Upper lobe of right lung (tissue), 1 donor: ENCODE data around the gene PRCD. TPM values are rescaled to one million over a fixed set of nuclear protein-coding genes. Genes with fewer than 3 reads are reported as not detected.
"Not testable (repeated sequence)": the region's sequence is repeated elsewhere in the genome, so short reads cannot be mapped to it uniquely, and the experiment has no call there.

Experiments used
- ATAC-seq: fragments of 200-7000 bp; cut with Tn5 transposase; one replicate; pipeline ENCODE4 v1.9.1; 2020; ENCODE audit warnings: mild to moderate bottlenecking, moderate library complexity
- DNase-seq: peaks from one replicate; pipeline ENCODE4 v3.0.0-alpha.2; 2020
- H3K27ac ChIP-seq: fragments of 200-600 bp; one replicate; pipeline ENCODE4 v1.8.0; 2022
- H3K27me3 ChIP-seq: fragments of 200-600 bp; one replicate; pipeline ENCODE4 v1.8.0; 2022; ENCODE audit warnings: mild to moderate bottlenecking
- H3K36me3 ChIP-seq: fragments of 200-600 bp; one replicate; pipeline ENCODE4 v1.8.0; 2022
- H3K4me1 ChIP-seq: fragments of 200-600 bp; one replicate; pipeline ENCODE4 v1.8.0; 2022
- H3K4me3 ChIP-seq: fragments of 200-600 bp; one replicate; pipeline ENCODE4 v1.8.0; 2022; ENCODE audit warnings: mild to moderate bottlenecking
- H3K9me3 ChIP-seq: fragments of 200-600 bp; one replicate; pipeline ENCODE4 v1.8.0; 2022
- CTCF ChIP-seq: fragments of 200-600 bp; IDR thresholded peaks from one replicate; pipeline ENCODE4 v1.8.0; 2022; ENCODE audit warnings: antibody characterized with exemption
- intact Hi-C: fragments of 100-400 bp; cut with DNase I; formaldehyde crosslinking; loops from one replicate; pipeline ENCODE4 v1.11.0; 2022
- total RNA-seq: library from RNA; stranded (reverse); fragmentation: NEBNext Ultra II Directional; extraction: Animal tissue kit (Norgen Biotek cat#: 25700); gene quantifications from one replicate; pipeline ENCODE4 v1.2.1, GENCODE V29; 2021
- donor health status: DM: no; HTN: yes; CAD: no; lungs with severe emphysema.

The PRCD gene
- total RNA-seq, 1 donor from 2014 or later: 7.7 TPM

- DNase-seq (peak; percentile 84), ATAC-seq (peak; percentile 85)
Observed at GRCh38 chr17:76515274-76515949, 24.4 kb upstream of the PRCD start.

GRCh38 chr17:76517638-76518038 lies 22.2 kb upstream of the PRCD start:
- Histone ChIP-seq H3K9me3 (no peaks in the 10 kb centered on the region), H3K4me3 (no peak overlapping the region), H3K27me3 (no peaks in the 10 kb centered on the region), H3K27ac (no peak overlapping the region), H3K36me3 (no peaks in the 10 kb centered on the region), H3K4me1 (peaks cover 5% of the 10 kb centered on the region)
- ATAC-seq: no peak
- no peak for TF ChIP-seq CTCF
- intact Hi-C loops: no loop called here
- DNase-seq: no peak

More at GRCh38 chr17:76515274-76515949, 24.4 kb upstream of the PRCD start:
- H3K27ac ChIP-seq: peak overlapping the region; percentile 80
- H3K4me3 ChIP-seq: peak overlapping the region; percentile 19
- no peaks in the 10 kb centered on the region for H3K36me3 ChIP-seq
- H3K4me1 ChIP-seq: peaks cover 16% of the 10 kb centered on the region
- no peak for TF ChIP-seq CTCF
- H3K9me3 ChIP-seq: no peaks in the 10 kb centered on the region
- intact Hi-C loops: no loop called here
- no peaks in the 10 kb centered on the region for H3K27me3 ChIP-seq

- Histone ChIP-seq H3K27ac (no peak overlapping the region), H3K27me3 (no peaks in the 10 kb centered on the region), H3K36me3 (no peaks in the 10 kb centered on the region), H3K4me1 (peaks cover 9% of the 10 kb centered on the region), H3K4me3 (no peak overlapping the region), H3K9me3 (no peaks in the 10 kb centered on the region)
- intact Hi-C loops: no loop called here
- ATAC-seq (no peak), DNase-seq (no peak)
- no peak for TF ChIP-seq CTCF
Observed at GRCh38 chr17:76519048-76519966, 20.5 kb upstream of the PRCD start.

- ATAC-seq (no peak), DNase-seq (no peak)
- H3K36me3 ChIP-seq: no peaks in the 10 kb centered on the region
- no peak overlapping the region for H3K4me3 ChIP-seq
- no peaks in the 10 kb centered on the region for H3K27me3 ChIP-seq
- TF ChIP-seq CTCF: no peak
- intact Hi-C loops: no loop called here
- no peak overlapping the region for H3K27ac ChIP-seq
- peaks cover 19% of the 10 kb centered on the region for H3K4me1 ChIP-seq
- H3K9me3 ChIP-seq: no peaks in the 10 kb centered on the region
Observed at GRCh38 chr17:76521262-76521661, 18.6 kb upstream of the PRCD start.

- intact Hi-C loops: not testable (repeated sequence)
Observed at GRCh38 chr17:76521683-76522082, 18.2 kb upstream of the PRCD start.

More at GRCh38 chr17:76521683-76522082, 18.2 kb upstream of the PRCD start:
- not testable (repeated sequence) for DNase-seq, H3K27ac ChIP-seq, ATAC-seq, H3K9me3 ChIP-seq, H3K27me3 ChIP-seq, H3K36me3 ChIP-seq, H3K4me3 ChIP-seq
- H3K4me1 ChIP-seq: peaks cover 17% of the 10 kb centered on the region
